K562 (cell line): ENCODE measurements around the gene PIGB. TPM values are rescaled to one million over a fixed set of nuclear protein-coding genes. Genes with fewer than 3 reads are reported as not detected.

Source experiments
- ASH1L ChIP-seq: fragments of 450-650 bp; IDR thresholded peaks from 2 replicates; pipeline ENCODE4 v1.6.1; 2018; ENCODE audit warnings: borderline replicate concordance, mild to moderate bottlenecking, low read depth; ENCODE audit not compliant: partially characterized antibody
- FOXP1 ChIP-seq: sonication (generic); formaldehyde crosslinking; IDR thresholded peaks from 2 replicates; pipeline ENCODE4 v1.8.0; 2022; ENCODE audit warnings: mild to moderate bottlenecking, missing genetic modification reagents
- GABPA ChIP-seq: fragments of 200-800 bp; sonication (Bioruptor generic); conservative IDR thresholded peaks from 2 replicates; pipeline ENCODE4 v1.6.1; 2016; ENCODE audit warnings: low read depth, missing genetic modification characterization, missing compliant biosample characterization
- GTF2E2 ChIP-seq: fragments of 200-800 bp; sonication (Bioruptor generic); IDR thresholded peaks from 2 replicates; pipeline ENCODE4 v1.6.1; 2016; ENCODE audit warnings: missing genetic modification characterization, missing compliant biosample characterization
- HIVEP1 ChIP-seq: fragments of 250-450 bp; sonication (Bioruptor Pico); IDR thresholded peaks from 2 replicates; pipeline ENCODE4 v1.4.0; 2020; ENCODE audit warnings: mild to moderate bottlenecking
- MYBL2 ChIP-seq, 2 experiments: fragments of 450-650 bp in 1 of 2; sonication (generic) in 1 of 2; formaldehyde crosslinking in 1 of 2; IDR thresholded peaks; 2 replicates each; pipeline versions ENCODE4 v1.6.1 to v1.8.1; 2017 to 2022; ENCODE audit warnings: borderline replicate concordance in 1 of 2, inconsistent platforms in 1 of 2, low read depth in 1 of 2, mild to moderate bottlenecking in 1 of 2, missing genetic modification reagents in 1 of 2, moderate library complexity in 1 of 2
- MYNN ChIP-seq, 2 experiments: sonication (generic); formaldehyde crosslinking in 1 of 2; IDR thresholded peaks; 2 replicates each; pipeline versions ENCODE4 v1.5.0 to v1.6.1; 2016 to 2020; ENCODE audit warnings: antibody characterized with exemption in 1 of 2, missing genetic modification reagents in 1 of 2
- NFE2 ChIP-seq: IDR thresholded peaks from 2 replicates; pipeline ENCODE4 v1.6.1; 2014; ENCODE audit warnings: antibody characterized with exemption, low read depth
- POLR3A ChIP-seq: IDR thresholded peaks from 2 replicates; pipeline ENCODE4 v1.6.1; 2011; ENCODE audit warnings: borderline replicate concordance, mild to moderate bottlenecking, moderate library complexity; ENCODE audit not compliant: insufficient read length, insufficient read depth; ENCODE audit errors: extremely low read depth
- RNF2 ChIP-seq: sonication (generic); IDR thresholded peaks from 2 replicates; pipeline ENCODE4 v1.6.1; 2016
- SIN3A ChIP-seq, 2 experiments: fragments of 150-350 bp in 1 of 2; IDR thresholded peaks; 2 replicates each; pipeline ENCODE4 v1.6.1; 2011 to 2016; ENCODE audit warnings: borderline replicate concordance in 2 of 2, low read depth in 2 of 2, low read length in 2 of 2, mild to moderate bottlenecking in 2 of 2, moderate library complexity in 2 of 2; ENCODE audit not compliant: control insufficient read depth in 1 of 2
- SMARCA4 ChIP-seq: fragments of 450-650 bp; IDR thresholded peaks from 2 replicates; pipeline ENCODE4 v1.6.1; 2016
- SPI1 ChIP-seq: IDR thresholded peaks from 2 replicates; pipeline ENCODE4 v1.6.1; 2011; ENCODE audit warnings: low read depth, low read length, control low read depth, borderline replicate concordance
- ZBTB1 ChIP-seq: sonication (generic); formaldehyde crosslinking; IDR thresholded peaks from 2 replicates; pipeline ENCODE4 v1.8.1; 2023; ENCODE audit warnings: missing genetic modification reagents, low read depth, mild to moderate bottlenecking, borderline replicate concordance
- ZFP36 ChIP-seq: fragments of 150-350 bp; IDR thresholded peaks from 2 replicates; pipeline ENCODE4 v1.6.1; 2018; ENCODE audit warnings: low read length, low read depth; ENCODE audit not compliant: partially characterized antibody
- ZNF134 ChIP-seq: fragments of 250-450 bp; sonication (Bioruptor Pico); conservative IDR thresholded peaks from 2 replicates; pipeline ENCODE4 v1.4.0; 2020
- ZNF561 ChIP-seq: fragments of 450-650 bp; formaldehyde crosslinking; conservative IDR thresholded peaks from 2 replicates; pipeline ENCODE4 v1.4.0; 2020; ENCODE audit warnings: mild to moderate bottlenecking, moderate library complexity
- ZNF695 ChIP-seq: fragments of 450-650 bp; formaldehyde crosslinking; IDR thresholded peaks from 2 replicates; pipeline ENCODE4 v1.4.0; 2020; ENCODE audit warnings: mild to moderate bottlenecking, moderate library complexity
- ZNF717 ChIP-seq: fragments of 250-450 bp; sonication (Bioruptor Pico); IDR thresholded peaks from 2 replicates; pipeline ENCODE4 v1.5.0; 2021
- ZNF780A ChIP-seq: fragments of 250-450 bp; sonication (Bioruptor Pico); IDR thresholded peaks from 2 replicates; pipeline ENCODE4 v1.5.0; 2021; ENCODE audit warnings: mild to moderate bottlenecking
- polyA plus RNA-seq, 8 experiments: library from polyadenylated mRNA; depleted of rRNA in 4 of 8; stranded (reverse) in 5 of 8; unstranded in 3 of 8; fragments of >200 nt; fragmentation: Nextera tagmentation in 2 of 8; fragmentation: Illumina TruSeq in 1 of 8; extraction: Ambion mirVana in 2 of 8; extraction: Trizol in 1 of 8; gene quantifications; 2 replicates each; pipeline versions ENCODE4 v1.2.1 to v1.2.3, GENCODE V29; 2011 to 2014; ENCODE audit warnings: inconsistent platforms in 1 of 8, missing spikeins in 1 of 8
- total RNA-seq, 7 experiments: library from RNA; depleted of rRNA in 6 of 7; stranded (reverse); fragments of >200 nt in 6 of 7; fragmentation: Illumina TruSeq in 2 of 7; extraction: Trizol in 2 of 7; gene quantifications; 2 replicates each; pipeline versions ENCODE4 v1.2.1 to v1.2.3, GENCODE V29; 2011 to 2021; ENCODE audit warnings: low replicate concordance in 1 of 7
- TF ChIP-seq, protein P1 (sequence below), 2 experiments: fragments of 450-650 bp; IDR thresholded peaks; 2 replicates each; pipeline ENCODE4 v1.6.1; 2016; ENCODE audit warnings: mild to moderate bottlenecking in 2 of 2, borderline replicate concordance in 1 of 2, low read depth in 1 of 2, moderate library complexity in 1 of 2

PIGB gene
- total and polyA plus RNA-seq, 9 of the 15 experiments (the other 6 are each of a cell fraction or from before 2014, with no cell fraction given), result 9.9 to 32.3 (median 18.2) TPM

DNA sequence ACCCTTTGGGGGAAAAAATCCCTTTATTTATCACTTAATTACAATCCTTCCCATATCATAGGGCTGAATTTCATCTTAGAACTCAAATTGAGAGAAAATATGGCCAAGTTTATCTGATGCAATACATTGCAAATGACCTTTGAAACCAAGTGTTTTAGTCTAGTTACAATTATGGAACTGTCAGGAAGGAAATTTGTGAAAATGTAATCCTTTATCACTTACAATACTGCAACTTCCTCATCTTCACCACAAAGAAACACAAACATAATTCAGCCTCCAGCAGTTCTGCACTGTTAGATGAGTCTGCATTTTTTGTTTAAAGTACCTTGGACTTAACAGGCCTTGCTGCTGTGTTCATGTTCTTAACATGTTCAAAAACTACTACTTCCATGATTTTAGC is 84.5 kb downstream of the PIGB start (continued):
- TF ChIP-seq SIN3A (IDR thresholded peaks at IDR 0.05; ENCODE audit: borderline replicate concordance in 2 of 2, control insufficient read depth in 1 of 2, low read depth in 2 of 2, low read length in 2 of 2), result no peak
- peak; percentile 98 for TF ChIP-seq NFE2
- TF ChIP-seq ZNF561 (CRISPR knock-in tag), result no peak
- no peak for TF ChIP-seq HIVEP1 (CRISPR knock-in tag)
- TF ChIP-seq POLR3A, result no peak
- TF ChIP-seq GABPA, result peak; percentile 53
- TF ChIP-seq GTF2E2 (tag), result peak; percentile 41; the same call in 1 of the 2 replicates
- no peak for TF ChIP-seq ASH1L
- TF ChIP-seq ZFP36, result no peak
- TF ChIP-seq RNF2, result peak; percentile 90; the same call in 1 of the 2 replicates
- no peak for TF ChIP-seq ZNF780A (CRISPR knock-in tag)
- TF ChIP-seq MYNN (IDR thresholded peaks at IDR 0.05), result no peak
- no peak for TF ChIP-seq MYNN (CRISPR knock-in tag; IDR thresholded peaks at IDR 0.05)
- TF ChIP-seq MYBL2 (IDR thresholded peaks at IDR 0.05; ENCODE audit: low read depth), result no peak
- no peak for TF ChIP-seq MYBL2 (CRISPR knock-in tag; IDR thresholded peaks at IDR 0.05; ENCODE audit: borderline replicate concordance)
- no peak for TF ChIP-seq FOXP1
- TF ChIP-seq, protein P1, sequence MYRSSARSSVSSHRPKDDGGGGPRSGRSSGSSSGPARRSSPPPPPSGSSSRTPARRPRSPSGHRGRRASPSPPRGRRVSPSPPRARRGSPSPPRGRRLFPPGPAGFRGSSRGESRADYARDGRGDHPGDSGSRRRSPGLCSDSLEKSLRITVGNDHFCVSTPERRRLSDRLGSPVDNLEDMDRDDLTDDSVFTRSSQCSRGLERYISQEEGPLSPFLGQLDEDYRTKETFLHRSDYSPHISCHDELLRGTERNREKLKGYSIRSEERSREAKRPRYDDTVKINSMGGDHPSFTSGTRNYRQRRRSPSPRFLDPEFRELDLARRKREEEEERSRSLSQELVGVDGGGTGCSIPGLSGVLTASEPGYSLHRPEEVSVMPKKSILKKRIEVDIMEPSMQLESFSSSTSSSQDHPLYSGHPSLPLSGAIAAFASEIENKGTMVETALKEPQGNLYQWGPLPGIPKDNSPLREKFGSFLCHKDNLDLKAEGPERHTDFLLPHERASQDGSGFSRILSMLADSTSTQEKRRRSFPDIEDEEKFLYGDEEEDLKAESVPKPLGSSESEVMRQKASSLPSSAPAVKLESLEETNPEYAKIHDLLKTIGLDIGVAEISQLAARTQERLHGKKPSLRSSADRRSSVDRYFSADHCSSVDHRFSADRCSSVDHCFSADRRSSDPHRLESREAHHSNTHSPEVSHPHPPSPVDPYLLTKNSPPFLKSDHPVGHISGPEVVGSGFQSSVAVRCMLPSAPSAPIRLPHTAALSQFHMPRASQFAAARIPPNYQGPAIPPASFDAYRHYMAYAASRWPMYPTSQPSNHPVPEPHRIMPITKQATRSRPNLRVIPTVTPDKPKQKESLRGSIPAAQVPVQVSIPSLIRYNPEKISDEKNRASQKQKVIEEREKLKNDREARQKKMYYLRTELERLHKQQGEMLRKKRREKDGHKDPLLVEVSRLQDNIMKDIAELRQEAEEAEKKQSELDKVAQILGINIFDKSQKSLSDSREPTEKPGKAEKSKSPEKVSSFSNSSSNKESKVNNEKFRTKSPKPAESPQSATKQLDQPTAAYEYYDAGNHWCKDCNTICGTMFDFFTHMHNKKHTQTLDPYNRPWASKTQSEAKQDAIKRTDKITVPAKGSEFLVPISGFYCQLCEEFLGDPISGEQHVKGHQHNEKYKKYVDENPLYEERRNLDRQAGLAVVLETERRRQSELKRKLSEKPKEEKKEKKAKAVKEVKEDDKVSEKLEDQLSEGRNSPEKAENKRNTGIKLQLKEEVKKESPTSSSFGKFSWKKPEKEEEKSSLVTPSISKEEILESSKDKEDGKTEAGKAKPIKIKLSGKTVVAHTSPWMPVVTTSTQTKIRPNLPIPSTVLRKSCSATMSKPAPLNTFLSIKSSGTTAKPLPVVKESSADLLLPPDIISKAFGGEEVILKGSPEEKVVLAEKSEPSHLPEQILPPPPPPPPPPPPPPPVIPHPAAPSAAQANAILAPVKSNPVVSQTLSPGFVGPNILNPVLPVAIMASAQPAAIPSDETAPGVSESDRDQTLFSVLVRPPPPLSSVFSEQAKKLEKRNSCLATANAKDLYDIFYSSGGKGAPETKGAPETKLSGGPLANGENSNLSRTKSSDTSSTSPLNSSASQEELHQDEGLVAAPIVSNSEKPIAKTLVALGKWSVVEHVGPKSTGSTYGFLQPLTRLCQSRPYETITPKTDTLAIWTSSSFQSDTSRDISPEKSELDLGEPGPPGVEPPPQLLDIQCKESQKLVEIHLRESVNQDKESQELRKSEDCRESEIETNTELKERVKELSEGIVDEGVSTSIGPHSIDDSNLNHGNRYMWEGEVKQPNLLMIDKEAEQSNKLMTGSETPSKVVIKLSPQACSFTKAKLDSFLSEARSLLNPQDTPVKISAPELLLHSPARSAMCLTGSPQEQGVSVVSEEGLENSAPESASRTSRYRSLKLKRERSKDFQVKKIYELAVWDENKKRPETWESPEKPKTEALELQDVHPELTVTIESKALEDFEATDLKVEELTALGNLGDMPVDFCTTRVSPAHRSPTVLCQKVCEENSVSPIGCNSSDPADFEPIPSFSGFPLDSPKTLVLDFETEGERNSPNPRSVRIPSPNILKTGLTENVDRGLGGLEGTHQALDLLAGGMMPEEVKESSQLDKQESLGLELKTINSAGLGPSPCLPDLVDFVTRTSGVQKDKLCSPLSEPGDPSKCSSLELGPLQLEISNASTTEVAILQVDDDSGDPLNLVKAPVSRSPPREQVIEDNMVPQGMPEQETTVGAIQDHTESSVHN (IDR thresholded peaks at IDR 0.05; ENCODE audit: borderline replicate concordance in 1 of 2, low read depth in 1 of 2), result peak; percentile 22 to 58; a peak in 1 of 4 replicates
- no peak for TF ChIP-seq ZNF695
- peak; percentile 74 for TF ChIP-seq SPI1
- no peak for TF ChIP-seq ZNF717 (CRISPR knock-in tag)
- no peak for TF ChIP-seq ZNF134 (CRISPR knock-in tag)
- TF ChIP-seq SMARCA4, result peak; percentile 93
- TF ChIP-seq ZBTB1, result no peak
